GM23338 (cell line): ENCODE data around the gene ADGRG6. TPM values are rescaled to one million over a fixed set of nuclear protein-coding genes. Genes with fewer than 3 reads are reported as not detected.

Experiments used
- ATAC-seq: fragments of 200-7000 bp; cut with Tn5 transposase; 3 replicates; pipeline ENCODE4 v1.9.1; 2020
- DNase-seq: peaks from one replicate; pipeline ENCODE4 v3.0.0-alpha.2; 2015; ENCODE audit warnings: low spot score
- H2AFZ ChIP-seq: fragments of 200-600 bp; sonication (generic); 2 replicates; pipeline ENCODE4 v1.8.0; 2016; ENCODE audit warnings: antibody characterized with exemption, mild to moderate bottlenecking, moderate library complexity
- H3F3A ChIP-seq: fragments of 200-600 bp; sonication (generic); replicated peaks from 2 replicates; pipeline ENCODE4 v1.8.0; 2017; ENCODE audit warnings: antibody characterized with exemption, mixed run types, low read depth
- H3K27ac ChIP-seq: fragments of 200-600 bp; sonication (generic); 2 replicates; pipeline ENCODE4 v1.6.1; 2016; ENCODE audit warnings: low read depth
- H3K27me3 ChIP-seq: fragments of 200-600 bp; sonication (generic); 2 replicates; pipeline ENCODE4 v1.8.0; 2016; ENCODE audit warnings: mild to moderate bottlenecking, mixed run types, moderate library complexity; ENCODE audit not compliant: insufficient read depth
- H3K36me3 ChIP-seq: fragments of 200-600 bp; sonication (generic); 2 replicates; pipeline ENCODE4 v1.8.0; 2016; ENCODE audit warnings: mild to moderate bottlenecking; ENCODE audit not compliant: insufficient read depth
- H3K4me1 ChIP-seq: fragments of 200-600 bp; sonication (generic); 2 replicates; pipeline ENCODE4 v1.8.0; 2016; ENCODE audit warnings: mild to moderate bottlenecking, moderate library complexity; ENCODE audit not compliant: insufficient read depth
- H3K4me2 ChIP-seq: fragments of 200-600 bp; sonication (generic); 2 replicates; pipeline ENCODE4 v1.7.1; 2017; ENCODE audit warnings: mixed run types
- H3K4me3 ChIP-seq: fragments of 200-600 bp; sonication (generic); 2 replicates; pipeline ENCODE4 v1.6.1; 2016; ENCODE audit warnings: mixed run types
- H3K79me2 ChIP-seq: fragments of 200-600 bp; sonication (generic); replicated peaks from 2 replicates; pipeline ENCODE4 v1.8.0; 2017; ENCODE audit warnings: mild to moderate bottlenecking; ENCODE audit not compliant: insufficient read depth
- H3K9me2 ChIP-seq: fragments of 200-600 bp; sonication (generic); 2 replicates; pipeline ENCODE4 v1.8.0; 2017; ENCODE audit not compliant: insufficient read depth
- H4K20me1 ChIP-seq: fragments of 200-600 bp; sonication (generic); replicated peaks from 2 replicates; pipeline ENCODE4 v1.8.0; 2017; ENCODE audit warnings: mild to moderate bottlenecking; ENCODE audit not compliant: insufficient read depth
- H3K27ac Mint-ChIP-seq: 2 replicates; pipeline ENCODE4 v1.8.0; 2020; ENCODE audit warnings: inconsistent platforms, mild to moderate bottlenecking, moderate library complexity, mixed read lengths
- H3K27me3 Mint-ChIP-seq: 3 replicates; pipeline ENCODE4 v1.8.0; 2022; ENCODE audit warnings: low read depth, mild to moderate bottlenecking, moderate library complexity, mixed read lengths, inconsistent platforms; ENCODE audit not compliant: insufficient read depth, poor library complexity
- H3K36me3 Mint-ChIP-seq: 3 replicates; pipeline ENCODE4 v1.8.0; 2021; ENCODE audit warnings: low read depth, mild to moderate bottlenecking, inconsistent platforms, moderate library complexity, mixed read lengths
- H3K4me1 Mint-ChIP-seq: 3 replicates; pipeline ENCODE4 v1.8.0; 2020; ENCODE audit warnings: mild to moderate bottlenecking, inconsistent platforms, mixed read lengths
- H3K4me3 Mint-ChIP-seq: 3 replicates; pipeline ENCODE4 v1.8.0; 2021; ENCODE audit warnings: moderate library complexity, mild to moderate bottlenecking, inconsistent platforms, mixed read lengths
- H3K9me3 Mint-ChIP-seq: 3 replicates; pipeline ENCODE4 v1.8.0; 2020; ENCODE audit warnings: moderate library complexity, mild to moderate bottlenecking, inconsistent platforms, mixed read lengths
- CREB1 ChIP-seq: fragments of 250-450 bp; sonication (Bioruptor Pico); IDR thresholded peaks from 2 replicates; pipeline ENCODE4 v1.5.0; 2020; ENCODE audit warnings: low read depth, mild to moderate bottlenecking, moderate library complexity
- ETS1 ChIP-seq: IDR thresholded peaks from 2 replicates; pipeline ENCODE4 v1.6.1; 2016; ENCODE audit warnings: antibody characterized with exemption
- JUNB ChIP-seq: IDR thresholded peaks from one replicate; pipeline ENCODE4 v1.6.1; 2016; ENCODE audit warnings: antibody characterized with exemption; ENCODE audit not compliant: unreplicated experiment
- NANOG ChIP-seq: IDR thresholded peaks from 2 replicates; pipeline ENCODE4 v1.6.1; 2016; ENCODE audit warnings: antibody characterized with exemption, borderline replicate concordance
- POLR2AphosphoS5 ChIP-seq: IDR thresholded peaks from 2 replicates; pipeline ENCODE4 v1.6.1; 2016; ENCODE audit warnings: antibody characterized with exemption, low read depth
- REST ChIP-seq: IDR thresholded peaks from one replicate; pipeline ENCODE4 v1.6.1; 2018; ENCODE audit warnings: antibody characterized with exemption; ENCODE audit not compliant: unreplicated experiment
- STAT1 ChIP-seq: IDR thresholded peaks from one replicate; pipeline ENCODE4 v1.6.1; 2016; ENCODE audit warnings: antibody characterized with exemption; ENCODE audit not compliant: unreplicated experiment
- ZNF114 ChIP-seq: fragments of 250-450 bp; sonication (Bioruptor Pico); IDR thresholded peaks from 2 replicates; pipeline ENCODE4 v1.5.0; 2020; ENCODE audit warnings: mild to moderate bottlenecking, moderate library complexity
- ZNF331 ChIP-seq: fragments of 250-450 bp; sonication (Bioruptor Pico); IDR thresholded peaks from 2 replicates; pipeline ENCODE4 v1.5.0; 2020; ENCODE audit warnings: low read depth, mild to moderate bottlenecking, moderate library complexity
- ZNF462 ChIP-seq: fragments of 250-450 bp; sonication (Bioruptor Pico); IDR thresholded peaks from 2 replicates; pipeline ENCODE4 v1.5.0; 2020; ENCODE audit warnings: mild to moderate bottlenecking, moderate library complexity
- polyA plus RNA-seq: library from polyadenylated mRNA; unstranded; fragments of >200 nt; fragmentation: Nextera tagmentation; extraction: Ambion mirVana; gene quantifications from 2 replicates; pipeline ENCODE4 v1.2.1, GENCODE V29; 2016
- total RNA-seq: library from RNA; depleted of rRNA; stranded (reverse); fragments of >200 nt; shearing (Covaris generic); gene quantifications from 2 replicates; pipeline ENCODE4 v1.2.3, GENCODE V29; 2014

The ADGRG6 gene
- total and polyA plus RNA-seq, 2 experiments from 2014 or later: 1.3 to 7.7 TPM

- no peak for TF ChIP-seq ZNF462 (CRISPR knock-in tag)
- no peak for TF ChIP-seq STAT1
- TF ChIP-seq CREB1 (CRISPR knock-in tag): no peak
- TF ChIP-seq REST: no peak
Observed at GRCh38 chr6:142350309-142350708, 48.5 kb downstream of the ADGRG6 start (continued).

- H3K36me3 Mint-ChIP-seq: no peaks in the 10 kb centered on the region
- Histone ChIP-seq H2AFZ (no peak overlapping the region), H3K27ac (no peak overlapping the region), H3K9me2 (no peaks in the 10 kb centered on the region), H3K79me2 (no peaks in the 10 kb centered on the region), H3K4me3 (no peak overlapping the region), H3K4me1 (peaks cover 5% of the 10 kb centered on the region; the same call in 1 of the 2 replicates), H3K36me3 (no peaks in the 10 kb centered on the region), H3K27me3 (no peaks in the 10 kb centered on the region), H3F3A (no peaks in the 10 kb centered on the region), H4K20me1 (no peaks in the 10 kb centered on the region), H3K4me2 (no peak overlapping the region)
- no peak overlapping the region for H3K27ac Mint-ChIP-seq
- H3K9me3 Mint-ChIP-seq: no peaks in the 10 kb centered on the region; the same call in 2 of the 3 replicates
- TF ChIP-seq POLR2AphosphoS5: no peak
- no peak for TF ChIP-seq NANOG
- no peak for TF ChIP-seq ZNF114
- TF ChIP-seq ETS1: no peak
- no peak for TF ChIP-seq JUNB
- TF ChIP-seq ZNF331 (CRISPR knock-in tag): no peak
- peaks cover 2% of the 10 kb centered on the region for H3K27me3 Mint-ChIP-seq
- no peak for DNase-seq
- H3K4me1 Mint-ChIP-seq: peaks cover 3% of the 10 kb centered on the region; the same call in 2 of the 3 replicates
- ATAC-seq: no peak
- H3K4me3 Mint-ChIP-seq: no peak overlapping the region
Observed at GRCh38 chr6:142353690-142354089, 51.9 kb downstream of the ADGRG6 start.
